Stimulated activated CD4-positive, alpha-beta T cell treated with anti-CD3 and anti-CD28 coated beads, Interleukin-15, amount 100 ng/mL, for 24 hours (primary cell): ENCODE data around the gene OSTC.
"Not testable (repeated sequence)": the region's sequence is repeated elsewhere in the genome, so short reads cannot be mapped to it uniquely, and the experiment has no call there.

Experiments
- DNase-seq: peaks from one replicate; pipeline ENCODE4 v3.0.0-alpha.2; 2020

The OSTC gene

DNA sequence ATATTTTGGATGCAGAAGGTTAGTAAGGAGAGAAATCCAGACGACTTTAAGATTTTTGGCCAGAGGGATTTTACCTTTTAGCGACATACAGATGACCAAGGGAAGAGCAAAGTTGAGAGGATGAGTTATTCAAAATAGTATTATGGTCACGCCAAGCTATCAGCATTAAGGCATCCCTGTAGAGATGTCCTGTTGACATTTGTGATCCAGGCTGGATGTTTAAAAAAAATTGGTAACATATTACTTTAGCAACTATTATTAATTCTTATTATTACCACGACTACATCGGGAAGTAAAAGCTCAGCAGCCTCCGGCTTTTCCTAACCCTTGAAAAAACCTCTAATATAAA lies 562 bp upstream of the OSTC start:
- DNase-seq: no peak

- DNase-seq: no peak
Measured at GRCh38 chr4:108651014-108651791, 804 bp downstream of the OSTC start.

- no peak for DNase-seq
Measured at GRCh38 chr4:108662629-108663028, 12.2 kb downstream of the OSTC start.

- DNase-seq: no peak
Measured at GRCh38 chr4:108674356-108674977, 24.1 kb downstream of the OSTC start.

DNA sequence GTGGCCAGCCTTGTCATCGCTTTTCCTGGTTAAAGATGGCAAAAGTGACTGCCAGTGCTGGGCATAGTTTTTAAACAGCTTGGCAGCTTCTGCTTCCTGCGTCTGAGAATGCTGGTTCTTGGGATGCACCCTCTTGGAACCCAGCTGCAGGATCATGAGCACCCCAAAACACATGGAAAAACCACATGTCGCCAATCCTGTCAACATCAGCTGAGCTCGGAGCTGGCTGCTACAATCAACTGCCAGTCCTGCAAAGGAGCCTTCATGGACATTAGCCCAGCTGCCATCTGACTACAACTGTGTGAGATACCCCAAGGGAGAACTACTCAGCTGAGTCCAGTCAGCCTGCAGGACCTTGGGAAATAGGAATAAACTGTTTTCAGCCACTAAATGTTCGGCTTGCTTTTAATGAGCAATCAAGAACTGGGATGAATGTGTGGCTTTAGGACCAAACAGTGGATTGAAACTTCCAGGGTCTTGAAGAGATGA lies 31.0 kb downstream of the OSTC start:
- DNase-seq: no peak

GRCh38 chr4:108683479-108683878 lies 33.1 kb downstream of the OSTC start:
- no peak for DNase-seq

- DNase-seq: no peak
Measured at GRCh38 chr4:108685036-108685686, 34.8 kb downstream of the OSTC start.

GRCh38 chr4:108690738-108691137 lies 40.3 kb downstream of the OSTC start:
- no peak for DNase-seq

- no peak for DNase-seq
Measured at GRCh38 chr4:108693211-108693610, 42.8 kb downstream of the OSTC start.

GRCh38 chr4:108693819-108694218 lies 43.4 kb downstream of the OSTC start:
- no peak for DNase-seq

GRCh38 chr4:108694423-108694822 lies 44.0 kb downstream of the OSTC start:
- DNase-seq: no peak

GRCh38 chr4:108695062-108695461 lies 44.7 kb downstream of the OSTC start:
- no peak for DNase-seq

- no peak for DNase-seq
Measured at GRCh38 chr4:108696160-108696559, 45.8 kb downstream of the OSTC start.

GRCh38 chr4:108700081-108700757 lies 49.8 kb downstream of the OSTC start:
- DNase-seq: no peak

DNA sequence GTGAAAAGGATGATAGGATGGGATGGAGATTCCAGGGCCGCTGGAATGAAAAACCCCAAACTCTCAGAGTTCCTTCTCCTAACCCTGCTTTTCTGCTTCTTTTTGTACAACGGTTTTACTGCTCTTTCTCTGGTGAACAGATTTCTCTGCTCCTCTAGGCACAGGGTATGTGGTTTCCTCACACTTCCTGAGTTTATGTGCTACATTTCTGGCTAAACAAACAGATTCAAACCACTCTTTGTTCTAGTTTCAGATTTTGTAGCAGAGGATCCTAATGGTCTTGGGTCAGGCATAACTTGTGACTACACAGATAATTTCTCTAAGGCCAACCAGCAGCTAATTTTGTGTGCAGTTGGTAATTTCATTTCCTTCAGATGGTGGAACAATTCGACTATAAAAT lies 52.6 kb downstream of the OSTC start:
- no peak for DNase-seq

DNA sequence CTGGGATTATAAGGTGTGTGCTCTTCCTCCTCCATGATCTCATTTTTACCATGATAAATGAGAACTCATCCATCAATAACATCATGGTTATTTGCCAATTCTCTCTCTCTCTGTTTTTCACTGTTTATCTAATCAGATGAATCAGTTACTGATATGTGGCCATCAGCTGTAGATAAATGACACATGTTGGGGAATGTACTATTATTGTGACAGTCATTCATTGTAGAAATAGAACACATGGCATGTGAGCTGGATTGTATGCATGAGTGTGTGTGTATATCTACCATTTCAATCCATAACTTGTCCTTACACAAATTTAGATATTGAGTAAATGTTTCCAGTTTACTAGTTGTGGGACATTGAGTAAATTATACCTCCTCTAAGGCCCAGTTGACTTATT lies 53.0 kb downstream of the OSTC start:
- DNase-seq: no peak

GRCh38 chr4:108703966-108704365 lies 53.6 kb downstream of the OSTC start:
- DNase-seq: no peak

DNA sequence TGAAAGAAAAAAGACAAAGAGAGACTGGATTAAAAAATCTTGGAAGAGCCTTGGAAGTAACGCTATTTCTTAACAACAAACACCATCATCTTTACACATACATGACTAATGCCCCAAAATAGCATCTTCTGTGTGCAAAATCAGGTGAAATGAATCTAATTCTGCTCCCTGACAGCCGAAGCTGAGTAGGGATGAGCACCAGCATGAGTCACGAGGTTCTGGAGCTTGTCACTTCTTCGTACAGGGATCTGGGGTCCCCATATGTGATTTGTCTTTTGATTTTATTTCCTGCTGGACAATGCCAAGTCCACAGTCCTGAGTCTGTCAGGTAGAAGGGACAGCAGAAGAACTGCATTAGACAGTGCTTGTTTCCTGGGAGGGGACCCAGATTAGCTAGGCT lies 55.9 kb downstream of the OSTC start:
- no peak for DNase-seq

- no peak for DNase-seq
Measured at GRCh38 chr4:108709234-108709633, 58.8 kb downstream of the OSTC start.

GRCh38 chr4:108709722-108710121 lies 59.3 kb downstream of the OSTC start:
- no peak for DNase-seq

GRCh38 chr4:108710578-108710977 lies 60.2 kb downstream of the OSTC start:
- not testable (repeated sequence) for DNase-seq

- DNase-seq: no peak
Measured at GRCh38 chr4:108714880-108715279, 64.5 kb downstream of the OSTC start.

- DNase-seq: no peak
Measured at GRCh38 chr4:108716340-108716739, 65.9 kb downstream of the OSTC start.

GRCh38 chr4:108717386-108717785 lies 67.0 kb downstream of the OSTC start:
- no peak for DNase-seq
